Stomach smooth muscle (tissue), 2 donors: ENCODE data around the gene FJX1.
"Not testable (repeated sequence)": the region's sequence is repeated elsewhere in the genome, so short reads cannot be mapped to it uniquely, and the experiment has no call there.

Experiments used
- H3K27ac ChIP-seq: one replicate; pipeline ENCODE4 v1.7.0; 2013; ENCODE audit warnings: mild to moderate bottlenecking, low read length, inconsistent platforms
- H3K27me3 ChIP-seq, 2 donors: one replicate each; pipeline ENCODE4 v1.7.0; 2013; ENCODE audit warnings: low read length in 2 of 2; ENCODE audit not compliant: insufficient read depth in 2 of 2, control insufficient read depth in 1 of 2
- H3K36me3 ChIP-seq, 2 donors: one replicate each; pipeline ENCODE4 v1.7.0; 2013; ENCODE audit warnings: low read length in 2 of 2; ENCODE audit not compliant: control insufficient read depth in 2 of 2, insufficient read depth in 2 of 2
- H3K4me1 ChIP-seq: one replicate; pipeline ENCODE4 v1.7.0; 2013; ENCODE audit warnings: low read length; ENCODE audit not compliant: control insufficient read depth, insufficient read depth
- H3K4me3 ChIP-seq, 2 donors: one replicate each; pipeline ENCODE4 v1.7.0; 2013; ENCODE audit warnings: low read length in 2 of 2
- H3K9ac ChIP-seq, 2 donors: one replicate each; pipeline ENCODE4 v1.7.0; 2013; ENCODE audit warnings: low read length in 2 of 2, mild to moderate bottlenecking in 1 of 2
- H3K9me3 ChIP-seq, 2 donors: one replicate each; pipeline ENCODE4 v1.7.0; 2013; ENCODE audit warnings: low read length in 2 of 2; ENCODE audit not compliant: control insufficient read depth in 2 of 2
- donor health status: healthy.
- donor health status: Pancreatic carcinoma.

Gene FJX1

DNA sequence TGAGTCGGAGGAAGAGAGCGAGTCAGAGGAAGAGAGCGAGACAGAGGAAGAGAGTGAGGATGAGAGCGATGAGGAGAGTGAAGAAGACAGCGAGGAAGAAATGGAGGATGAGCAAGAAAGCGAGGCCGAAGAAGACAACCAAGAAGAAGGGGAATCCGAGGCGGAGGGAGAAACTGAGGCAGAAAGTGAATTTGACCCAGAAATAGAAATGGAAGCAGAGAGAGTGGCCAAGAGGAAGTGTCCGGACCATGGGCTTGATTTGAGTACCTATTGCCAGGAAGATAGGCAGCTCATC lies 45.1 kb downstream of the FJX1 start:
- Histone ChIP-seq H3K4me1 (peaks cover 12% of the 10 kb centered on the region), H3K36me3 (no peaks in the 10 kb centered on the region), H3K27ac (peak overlapping the region; percentile 89), H3K4me3 (peak overlapping the region; percentile 89 to 98), H3K27me3 (no peaks in the 10 kb centered on the region), H3K9ac (peak overlapping the region; percentile 82 to 96), H3K9me3 (no peaks in the 10 kb centered on the region)

DNA sequence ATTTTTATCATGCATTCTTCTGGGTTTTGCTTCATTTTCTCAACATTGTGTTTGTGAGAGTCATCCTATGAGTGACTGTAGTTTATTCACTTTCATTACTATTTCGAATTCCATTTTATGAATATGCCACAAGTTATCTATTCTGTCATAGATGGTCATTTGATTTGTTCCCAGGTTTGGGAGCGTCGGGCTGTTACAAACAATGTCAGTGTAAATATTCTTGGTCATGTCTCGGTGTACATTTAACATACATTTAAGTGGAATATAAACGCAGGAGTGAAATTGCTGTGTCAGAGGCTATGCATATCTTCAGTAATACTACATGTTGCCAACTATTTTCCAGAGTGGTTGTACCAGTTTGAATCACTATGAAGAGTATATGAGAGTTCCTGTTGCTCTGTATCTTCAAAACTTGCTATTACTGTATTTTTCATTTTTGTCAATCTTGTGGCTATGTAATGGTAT lies 46.7 kb downstream of the FJX1 start:
- Histone ChIP-seq H3K9me3 (no peaks in the 10 kb centered on the region), H3K36me3 (no peaks in the 10 kb centered on the region), H3K4me3 (peak overlapping the region in 1 of 2 donors; percentile 89), H3K4me1 (peaks cover 12% of the 10 kb centered on the region), H3K27ac (no peak overlapping the region), H3K27me3 (no peaks in the 10 kb centered on the region), H3K9ac (no peak overlapping the region)

GRCh38 chr11:35667257-35667656 lies 49.0 kb downstream of the FJX1 start:
- no peak overlapping the region for H3K9ac ChIP-seq
- no peaks in the 10 kb centered on the region for H3K36me3 ChIP-seq
- H3K4me3 ChIP-seq, result no peak overlapping the region
- no peaks in the 10 kb centered on the region for H3K27me3 ChIP-seq
- peaks cover 7% of the 10 kb centered on the region for H3K4me1 ChIP-seq
- no peak overlapping the region for H3K27ac ChIP-seq
- H3K9me3 ChIP-seq, result no peaks in the 10 kb centered on the region

DNA sequence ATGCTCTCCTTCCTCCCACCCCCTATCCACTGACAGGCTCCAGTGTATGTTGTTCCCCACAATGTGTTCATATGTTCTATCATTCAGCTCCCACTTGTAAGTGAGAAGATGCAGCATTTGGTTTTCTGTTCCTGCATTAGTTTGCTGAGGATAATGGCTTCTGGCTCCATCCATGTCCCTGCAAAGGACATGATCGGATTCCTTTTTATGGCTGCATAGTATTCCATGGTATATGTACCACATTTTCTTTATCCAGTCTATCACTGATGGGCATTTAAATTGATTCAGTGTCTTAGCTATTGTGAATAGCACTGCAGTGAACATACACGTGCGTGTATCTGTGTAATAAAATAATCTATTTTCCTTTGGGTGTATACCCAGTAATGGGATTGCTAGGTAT lies 50.1 kb downstream of the FJX1 start:
- not testable (repeated sequence) for H3K27ac ChIP-seq, H3K4me3 ChIP-seq, H3K4me1 ChIP-seq, H3K9ac ChIP-seq, H3K9me3 ChIP-seq, H3K36me3 ChIP-seq, H3K27me3 ChIP-seq
